Measurements from ENCODE around the gene ZNF280B.
"Not testable (repeated sequence)": the region's sequence is repeated elsewhere in the genome, so short reads cannot be mapped to it uniquely, and the experiment has no call there.

The ZNF280B gene

DNA sequence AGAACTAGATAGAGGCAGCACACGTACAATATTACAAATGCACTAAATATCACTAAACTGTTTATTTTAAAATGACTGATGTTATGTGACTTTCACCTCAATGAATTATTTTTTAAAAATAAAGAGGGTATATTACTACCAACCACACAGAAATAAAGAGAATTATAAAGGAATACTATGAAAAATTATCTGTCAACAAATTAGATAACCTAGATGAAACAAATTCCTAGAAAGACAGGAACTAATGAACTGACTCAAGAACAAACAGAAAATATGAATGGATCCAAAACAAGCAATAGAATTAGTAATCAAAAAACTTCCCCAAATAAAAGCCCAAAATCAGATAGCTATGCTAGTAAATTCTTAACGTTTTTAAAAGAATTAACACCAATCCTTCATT lies 10.3 kb downstream of the ZNF280B start:
- Histone ChIP-seq H3K9ac (ENCODE audit: low read depth, low read length) (no peak overlapping the region), H3K27me3 (ENCODE audit: control insufficient read depth, insufficient read depth, low read length) (no peaks in the 10 kb centered on the region), H3K9me3 (ENCODE audit: control insufficient read depth, insufficient read depth, low read length) (no peaks in the 10 kb centered on the region), H3K4me3 (ENCODE audit: low read depth, low read length) (no peak overlapping the region), H3K36me3 (ENCODE audit: control insufficient read depth, insufficient read depth, low read length) (peaks cover 30% of the 10 kb centered on the region), H3K27ac (ENCODE audit: low read depth, low read length) (no peak overlapping the region), H3K4me1 (ENCODE audit: control insufficient read depth, insufficient read depth, low read length) (no peaks in the 10 kb centered on the region)

DNA sequence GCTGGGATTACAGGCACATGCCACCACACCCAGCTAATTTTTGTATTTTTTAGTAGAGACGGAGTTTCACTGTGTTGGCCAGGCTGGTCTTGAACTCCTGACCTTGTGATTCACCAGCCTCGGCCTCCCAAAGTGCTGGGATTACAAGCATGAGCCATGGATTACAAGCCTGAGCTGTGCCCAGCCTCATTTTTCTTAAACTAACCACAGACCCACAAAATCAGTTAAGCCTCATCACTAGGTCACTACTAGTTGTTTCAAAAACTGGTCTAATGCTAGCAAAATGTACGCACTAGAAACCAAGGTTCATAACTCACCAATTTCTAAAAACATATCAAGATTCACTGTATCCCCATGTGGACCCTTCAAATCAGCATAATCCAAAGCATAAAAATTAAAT lies 17.0 kb downstream of the ZNF280B start:
- not testable (repeated sequence) for H3K4me3 ChIP-seq (ENCODE audit: low read depth, low read length); H3K9ac ChIP-seq (ENCODE audit: low read depth, low read length); H3K27me3 ChIP-seq (ENCODE audit: control insufficient read depth, insufficient read depth, low read length); H3K9me3 ChIP-seq (ENCODE audit: control insufficient read depth, insufficient read depth, low read length); H3K4me1 ChIP-seq (ENCODE audit: control insufficient read depth, insufficient read depth, low read length); H3K27ac ChIP-seq (ENCODE audit: low read depth, low read length)
- peaks cover 64% of the 10 kb centered on the region for H3K36me3 ChIP-seq (ENCODE audit: control insufficient read depth, insufficient read depth, low read length)

DNA sequence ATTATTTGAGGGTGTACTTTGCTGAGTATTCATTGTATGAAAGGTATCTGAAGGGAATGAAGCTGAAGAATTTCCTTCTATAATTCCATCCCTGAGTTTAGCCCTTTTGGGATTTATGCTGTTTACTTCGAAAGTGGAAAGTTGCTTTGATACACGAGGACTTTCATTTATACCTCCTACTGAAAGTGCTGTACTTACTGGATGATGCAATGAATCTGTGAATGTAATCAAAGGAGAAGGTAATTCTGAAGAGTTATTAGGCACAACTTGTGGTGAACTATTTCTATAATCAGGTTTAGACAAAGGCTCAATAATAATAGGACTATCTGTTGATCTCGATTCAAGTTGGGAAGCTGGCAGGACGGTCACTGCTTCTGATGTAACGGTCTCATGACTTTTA lies 19.8 kb downstream of the ZNF280B start:
- Histone ChIP-seq H3K27me3 (ENCODE audit: control insufficient read depth, insufficient read depth, low read length) (no peaks in the 10 kb centered on the region), H3K9ac (ENCODE audit: low read depth, low read length) (no peak overlapping the region), H3K27ac (ENCODE audit: low read depth, low read length) (no peak overlapping the region), H3K4me3 (ENCODE audit: low read depth, low read length) (no peak overlapping the region), H3K9me3 (ENCODE audit: control insufficient read depth, insufficient read depth, low read length) (no peaks in the 10 kb centered on the region), H3K4me1 (ENCODE audit: control insufficient read depth, insufficient read depth, low read length) (no peaks in the 10 kb centered on the region), H3K36me3 (ENCODE audit: control insufficient read depth, insufficient read depth, low read length) (peaks cover 68% of the 10 kb centered on the region)

DNA sequence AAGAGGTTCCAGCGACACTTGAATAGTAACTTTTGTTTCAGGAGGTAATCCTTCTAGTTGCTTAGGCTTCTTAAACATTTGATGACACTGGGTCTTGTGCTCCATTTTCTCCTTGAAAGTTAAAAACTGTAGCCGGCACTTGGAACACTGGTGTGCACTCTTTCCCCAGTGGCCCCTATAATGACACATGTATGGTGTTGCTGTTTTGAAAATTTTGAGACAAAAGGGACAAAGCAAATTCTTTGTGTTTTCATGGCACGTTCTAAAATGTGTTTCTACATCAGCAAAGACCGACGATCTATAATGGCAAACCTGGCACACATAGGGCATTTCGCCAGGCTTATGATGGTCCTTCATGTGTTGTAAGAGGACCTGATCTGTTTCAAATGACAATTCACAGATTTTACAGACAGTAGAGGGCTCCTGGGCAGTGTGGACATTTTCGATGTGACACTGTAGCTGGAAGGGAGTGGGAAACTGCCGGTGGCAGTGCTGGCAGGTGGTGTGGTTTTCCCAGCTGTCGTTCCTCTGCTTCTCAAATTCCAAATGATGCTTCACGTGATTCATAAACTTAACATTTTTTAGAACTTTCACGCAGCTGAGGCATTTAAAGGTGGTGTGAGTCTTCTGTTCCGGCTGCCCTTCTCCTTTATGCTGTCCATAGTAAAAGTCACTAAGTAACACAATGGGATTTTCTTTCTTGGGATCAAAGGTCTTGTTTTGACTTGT lies 20.5 kb downstream of the ZNF280B start:
- H3K36me3 ChIP-seq (ENCODE audit: control insufficient read depth, insufficient read depth, low read length): peaks cover 62% of the 10 kb centered on the region
- H3K9me3 ChIP-seq (ENCODE audit: control insufficient read depth, insufficient read depth, low read length): no peaks in the 10 kb centered on the region
- no peaks in the 10 kb centered on the region for H3K4me1 ChIP-seq (ENCODE audit: control insufficient read depth, insufficient read depth, low read length)
- no peak overlapping the region for H3K27ac ChIP-seq (ENCODE audit: low read depth, low read length)
- no peak overlapping the region for H3K9ac ChIP-seq (ENCODE audit: low read depth, low read length)
- no peak overlapping the region for H3K4me3 ChIP-seq (ENCODE audit: low read depth, low read length)
- no peaks in the 10 kb centered on the region for H3K27me3 ChIP-seq (ENCODE audit: control insufficient read depth, insufficient read depth, low read length)

DNA sequence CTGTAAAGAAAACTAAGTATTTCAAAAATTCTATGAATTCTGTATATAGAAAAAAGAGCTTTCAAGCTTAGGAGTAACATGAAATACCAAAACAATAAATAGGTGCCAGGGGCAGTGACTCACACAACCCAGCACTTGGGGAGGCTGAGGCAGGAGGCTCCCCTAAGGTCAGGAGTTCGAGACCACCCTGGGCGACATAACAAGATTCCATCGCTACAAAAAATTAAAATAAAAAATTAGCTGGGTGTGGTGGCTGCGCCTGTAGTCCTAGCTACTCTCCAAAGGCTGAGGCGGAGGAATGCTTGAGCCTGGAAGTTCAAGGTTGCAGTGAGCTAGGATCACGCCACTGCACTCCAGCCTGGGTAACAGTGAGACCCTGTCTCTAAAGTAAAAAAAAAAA lies 21.5 kb downstream of the ZNF280B start:
- Histone ChIP-seq H3K9ac (ENCODE audit: low read depth, low read length) (no peak overlapping the region), H3K4me3 (ENCODE audit: low read depth, low read length) (no peak overlapping the region), H3K27me3 (ENCODE audit: control insufficient read depth, insufficient read depth, low read length) (no peaks in the 10 kb centered on the region), H3K27ac (ENCODE audit: low read depth, low read length) (no peak overlapping the region), H3K36me3 (ENCODE audit: control insufficient read depth, insufficient read depth, low read length) (peaks cover 56% of the 10 kb centered on the region), H3K9me3 (ENCODE audit: control insufficient read depth, insufficient read depth, low read length) (no peaks in the 10 kb centered on the region), H3K4me1 (ENCODE audit: control insufficient read depth, insufficient read depth, low read length) (no peaks in the 10 kb centered on the region)

DNA sequence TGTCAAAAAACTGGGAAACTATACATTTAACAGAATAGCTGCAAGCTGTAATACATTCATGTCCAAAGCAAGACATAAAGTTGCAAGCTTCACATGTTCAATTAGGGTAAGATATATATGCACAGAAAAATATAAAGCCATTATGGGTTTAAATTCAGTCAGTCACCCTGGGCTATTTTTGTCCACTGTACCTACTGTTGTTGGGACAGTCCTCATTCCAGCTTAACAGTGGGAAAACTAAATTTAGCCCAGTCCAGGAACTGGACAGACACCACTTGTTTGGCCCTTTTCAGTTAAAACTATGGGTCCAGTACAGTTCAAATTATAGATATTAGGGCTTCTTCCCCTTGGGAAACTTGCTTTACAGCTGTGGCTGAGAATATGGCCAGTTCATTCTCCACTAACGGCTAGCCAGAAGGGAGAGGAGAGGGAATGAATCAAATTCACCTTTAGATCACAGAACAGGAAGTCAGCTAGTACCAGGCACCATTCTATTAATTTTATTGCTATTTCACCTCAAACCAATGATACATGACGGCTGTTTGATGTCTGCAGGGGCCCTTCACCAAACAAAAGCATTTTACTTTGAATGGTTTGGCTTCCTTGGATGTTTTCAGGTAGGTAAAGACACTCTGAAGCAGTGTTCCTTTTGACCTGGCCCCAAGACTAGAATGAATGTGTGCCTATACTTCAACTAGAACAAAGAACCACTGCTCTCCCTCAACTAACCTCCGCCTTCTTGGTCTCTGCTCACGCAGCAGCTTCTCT lies 22.2 kb downstream of the ZNF280B start:
- no peaks in the 10 kb centered on the region for H3K9me3 ChIP-seq (ENCODE audit: control insufficient read depth, insufficient read depth, low read length)
- H3K27ac ChIP-seq (ENCODE audit: low read depth, low read length): no peak overlapping the region
- no peaks in the 10 kb centered on the region for H3K4me1 ChIP-seq (ENCODE audit: control insufficient read depth, insufficient read depth, low read length)
- peaks cover 50% of the 10 kb centered on the region for H3K36me3 ChIP-seq (ENCODE audit: control insufficient read depth, insufficient read depth, low read length)
- H3K4me3 ChIP-seq (ENCODE audit: low read depth, low read length): no peak overlapping the region
- peaks cover 3% of the 10 kb centered on the region; the same call in 1 of the 2 replicates for H3K27me3 ChIP-seq (ENCODE audit: control insufficient read depth, insufficient read depth, low read length)
- no peak overlapping the region for H3K9ac ChIP-seq (ENCODE audit: low read depth, low read length)

DNA sequence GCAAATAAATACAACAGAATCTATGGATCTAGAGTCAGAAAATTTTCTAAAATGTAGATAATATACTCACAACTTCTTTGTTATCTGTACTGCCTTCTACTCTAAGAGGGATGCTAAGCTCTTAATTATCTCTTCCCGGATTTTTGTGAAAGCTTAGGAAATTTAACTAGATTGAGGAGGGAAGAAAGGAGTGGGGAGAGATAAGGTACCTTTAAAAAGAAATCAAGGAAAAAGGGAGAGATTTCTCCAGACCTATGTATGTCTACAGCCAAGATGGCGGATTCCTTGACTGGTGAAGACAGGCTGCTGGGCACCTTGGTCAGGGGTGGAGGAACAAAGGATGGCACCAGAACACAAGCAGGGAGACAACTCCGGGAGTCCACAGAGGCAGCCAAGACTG lies 23.0 kb downstream of the ZNF280B start:
- H3K36me3 ChIP-seq (ENCODE audit: control insufficient read depth, insufficient read depth, low read length): peaks cover 44% of the 10 kb centered on the region
- H3K9me3 ChIP-seq (ENCODE audit: control insufficient read depth, insufficient read depth, low read length): no peaks in the 10 kb centered on the region
- no peak overlapping the region for H3K4me3 ChIP-seq (ENCODE audit: low read depth, low read length)
- no peak overlapping the region for H3K9ac ChIP-seq (ENCODE audit: low read depth, low read length)
- H3K4me1 ChIP-seq (ENCODE audit: control insufficient read depth, insufficient read depth, low read length): no peaks in the 10 kb centered on the region
- peaks cover 9% of the 10 kb centered on the region; the same call in 1 of the 2 replicates for H3K27me3 ChIP-seq (ENCODE audit: control insufficient read depth, insufficient read depth, low read length)
- H3K27ac ChIP-seq (ENCODE audit: low read depth, low read length): no peak overlapping the region

DNA sequence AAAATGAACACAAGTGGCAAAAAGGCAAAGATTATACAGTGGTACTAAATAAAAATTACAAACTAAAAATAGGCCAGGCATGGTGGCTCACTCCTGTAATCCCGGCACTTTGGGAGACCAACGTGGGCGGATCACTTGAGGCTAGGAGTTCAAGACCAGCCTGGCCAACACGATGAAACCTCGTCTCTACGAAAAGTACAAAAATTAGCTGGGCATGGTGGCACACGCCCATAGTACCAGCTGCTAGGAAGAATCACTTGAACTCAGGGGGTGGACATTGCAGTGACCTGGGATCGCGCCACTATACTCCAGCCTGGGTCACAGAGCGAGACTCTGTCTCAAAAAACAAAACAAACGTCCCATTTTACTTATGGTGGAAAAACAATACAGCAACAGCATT lies 24.5 kb downstream of the ZNF280B start:
- Histone ChIP-seq H3K9me3 (ENCODE audit: control insufficient read depth, insufficient read depth, low read length) (no peaks in the 10 kb centered on the region), H3K36me3 (ENCODE audit: control insufficient read depth, insufficient read depth, low read length) (peaks cover 31% of the 10 kb centered on the region), H3K9ac (ENCODE audit: low read depth, low read length) (no peak overlapping the region)

DNA sequence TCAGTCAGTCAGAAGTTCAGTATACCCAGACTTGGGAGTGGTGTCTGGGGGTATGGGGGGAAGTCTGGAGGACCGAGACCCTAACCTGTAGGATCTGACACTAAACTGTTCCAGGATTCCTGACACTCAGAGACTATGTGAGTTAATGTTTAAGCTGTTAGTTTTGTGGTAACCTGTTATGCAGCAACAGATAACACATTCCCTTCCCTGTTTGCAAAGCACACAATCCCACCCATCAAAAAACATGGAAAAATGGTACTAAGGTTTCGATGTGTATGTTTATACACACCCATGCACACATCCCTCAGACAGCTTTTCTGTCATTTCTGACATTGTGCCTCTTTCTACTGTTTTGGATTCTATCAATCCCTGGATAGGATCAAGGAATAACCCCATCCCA lies 27.6 kb downstream of the ZNF280B start:
- no peak overlapping the region for H3K9ac ChIP-seq (ENCODE audit: low read depth, low read length)
- no peak overlapping the region for H3K27ac ChIP-seq (ENCODE audit: low read depth, low read length)
- H3K9me3 ChIP-seq (ENCODE audit: control insufficient read depth, insufficient read depth, low read length): no peaks in the 10 kb centered on the region
- no peaks in the 10 kb centered on the region for H3K4me1 ChIP-seq (ENCODE audit: control insufficient read depth, insufficient read depth, low read length)
- peaks cover 18% of the 10 kb centered on the region for H3K27me3 ChIP-seq (ENCODE audit: control insufficient read depth, insufficient read depth, low read length)
- no peak overlapping the region for H3K4me3 ChIP-seq (ENCODE audit: low read depth, low read length)
- peaks cover 7% of the 10 kb centered on the region; the same call in 1 of the 2 replicates for H3K36me3 ChIP-seq (ENCODE audit: control insufficient read depth, insufficient read depth, low read length)

More for the DNA sequence above, 24.5 kb downstream of the ZNF280B start:
- H3K27me3 ChIP-seq (ENCODE audit: control insufficient read depth, insufficient read depth, low read length): peaks cover 9% of the 10 kb centered on the region; the same call in 1 of the 2 replicates
- H3K4me3 ChIP-seq (ENCODE audit: low read depth, low read length): no peak overlapping the region
- no peak overlapping the region for H3K27ac ChIP-seq (ENCODE audit: low read depth, low read length)
- H3K4me1 ChIP-seq (ENCODE audit: control insufficient read depth, insufficient read depth, low read length): no peaks in the 10 kb centered on the region

DNA sequence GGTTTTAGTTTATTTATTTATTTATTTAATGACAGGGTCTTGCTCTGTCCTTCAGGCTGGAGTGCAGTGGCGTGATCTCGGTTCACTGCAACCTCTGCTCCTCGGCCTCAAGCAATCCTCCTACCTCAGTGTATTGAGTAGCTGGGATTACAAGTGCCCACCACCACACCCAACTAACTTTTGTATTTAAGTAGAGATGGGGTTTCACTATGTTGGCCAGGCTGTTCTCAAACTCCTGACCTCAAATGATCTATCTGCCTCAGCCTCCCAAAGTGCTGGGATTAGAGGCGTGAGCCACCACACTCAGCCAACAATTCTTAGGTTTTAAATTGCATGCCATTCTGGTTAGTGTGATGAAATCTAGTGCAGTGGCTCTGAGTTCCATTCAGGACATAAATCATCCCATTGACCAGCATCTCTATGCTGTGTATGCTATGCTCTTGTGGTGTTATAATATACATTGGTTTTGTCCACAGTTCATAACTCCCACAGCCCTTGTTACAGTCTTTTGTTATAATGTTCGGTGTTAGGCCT lies 28.5 kb downstream of the ZNF280B start:
- Histone ChIP-seq H3K27me3 (ENCODE audit: control insufficient read depth, insufficient read depth, low read length) (peaks cover 18% of the 10 kb centered on the region), H3K9ac (ENCODE audit: low read depth, low read length) (no peak overlapping the region), H3K4me1 (ENCODE audit: control insufficient read depth, insufficient read depth, low read length) (no peaks in the 10 kb centered on the region), H3K36me3 (ENCODE audit: control insufficient read depth, insufficient read depth, low read length) (no peaks in the 10 kb centered on the region), H3K27ac (ENCODE audit: low read depth, low read length) (no peak overlapping the region), H3K9me3 (ENCODE audit: control insufficient read depth, insufficient read depth, low read length) (no peaks in the 10 kb centered on the region), H3K4me3 (ENCODE audit: low read depth, low read length) (no peak overlapping the region)

DNA sequence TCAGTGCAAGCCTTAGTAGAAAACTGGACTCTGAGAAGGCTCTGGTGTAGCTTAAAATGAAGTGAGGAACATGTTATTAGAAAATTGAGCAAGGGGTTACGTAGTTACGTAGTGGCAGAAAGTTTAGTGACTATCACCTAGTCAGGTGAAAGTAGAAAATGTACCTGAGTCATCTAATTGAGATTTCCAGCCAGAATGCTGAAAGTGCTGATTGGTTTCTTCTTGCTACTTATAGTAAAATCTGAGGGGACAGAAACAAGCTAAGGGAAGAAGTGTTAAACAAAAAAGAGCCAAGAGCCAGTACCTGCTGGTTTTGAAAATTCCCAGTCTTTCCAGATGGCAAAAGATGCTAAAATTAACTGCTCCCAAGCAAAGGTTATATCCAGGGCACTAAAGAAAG lies 29.4 kb downstream of the ZNF280B start:
- Histone ChIP-seq H3K9ac (ENCODE audit: low read depth, low read length) (no peak overlapping the region), H3K27me3 (ENCODE audit: control insufficient read depth, insufficient read depth, low read length) (peaks cover 18% of the 10 kb centered on the region)

More for the DNA sequence above, 29.4 kb downstream of the ZNF280B start:
- no peaks in the 10 kb centered on the region for H3K9me3 ChIP-seq (ENCODE audit: control insufficient read depth, insufficient read depth, low read length)
- no peaks in the 10 kb centered on the region for H3K36me3 ChIP-seq (ENCODE audit: control insufficient read depth, insufficient read depth, low read length)
- H3K27ac ChIP-seq (ENCODE audit: low read depth, low read length): no peak overlapping the region
- no peak overlapping the region for H3K4me3 ChIP-seq (ENCODE audit: low read depth, low read length)
- peaks cover 8% of the 10 kb centered on the region for H3K4me1 ChIP-seq (ENCODE audit: control insufficient read depth, insufficient read depth, low read length)

All from HUES48 (cell line).